Osteocyte (in vitro differentiated cells): ENCODE results near the gene PIGB. TPM values are rescaled to one million over a fixed set of nuclear protein-coding genes. Genes with fewer than 3 reads are reported as not detected.
A peak's percentile ranks its signal among the peaks of the same experiment; 100 is the strongest.
"Not testable (repeated sequence)": the region's sequence is repeated elsewhere in the genome, so short reads cannot be mapped to it uniquely, and the experiment has no call there.

Experiments used
- DNase-seq: peaks from one replicate; pipeline ENCODE4 v3.0.0; 2021; ENCODE audit warnings: mixed read lengths; ENCODE audit not compliant: unreplicated experiment; ENCODE audit errors: extremely low spot score
- H3K27ac Mint-ChIP-seq: one replicate; pipeline ENCODE4 v1.8.0; 2021; ENCODE audit warnings: mild to moderate bottlenecking, mixed read lengths; ENCODE audit not compliant: unreplicated experiment
- H3K27me3 Mint-ChIP-seq: one replicate; pipeline ENCODE4 v1.8.0; 2021; ENCODE audit warnings: mixed read lengths; ENCODE audit not compliant: unreplicated experiment
- H3K36me3 Mint-ChIP-seq: one replicate; pipeline ENCODE4 v1.8.0; 2021; ENCODE audit warnings: mixed read lengths; ENCODE audit not compliant: unreplicated experiment
- H3K4me1 Mint-ChIP-seq: one replicate; pipeline ENCODE4 v1.8.0; 2021; ENCODE audit warnings: mixed read lengths; ENCODE audit not compliant: unreplicated experiment
- H3K4me3 Mint-ChIP-seq: one replicate; pipeline ENCODE4 v1.8.0; 2021; ENCODE audit warnings: mild to moderate bottlenecking, moderate library complexity, mixed read lengths; ENCODE audit not compliant: unreplicated experiment
- H3K9me3 Mint-ChIP-seq: one replicate; pipeline ENCODE4 v1.8.0; 2021; ENCODE audit warnings: mixed read lengths; ENCODE audit not compliant: unreplicated experiment
- CTCF ChIP-seq: fragments of 200-600 bp; sonication (generic); IDR thresholded peaks from 2 replicates; pipeline ENCODE4 v1.5.0; 2021; ENCODE audit warnings: antibody characterized with exemption, mild to moderate bottlenecking, moderate library complexity
- total RNA-seq: library from RNA; stranded (reverse); gene quantifications from 2 replicates; pipeline ENCODE4 v1.2.1, GENCODE V29; 2021

The PIGB gene
- total RNA-seq, 1 donor from 2014 or later: 15.9 TPM

- H3K27ac Mint-ChIP-seq: no peak overlapping the region
- H3K4me3 Mint-ChIP-seq: no peak overlapping the region
- H3K9me3 Mint-ChIP-seq: no peaks in the 10 kb centered on the region
- TF ChIP-seq CTCF: no peak
- DNase-seq: no peak
- H3K27me3 Mint-ChIP-seq: no peaks in the 10 kb centered on the region
- H3K36me3 Mint-ChIP-seq: no peaks in the 10 kb centered on the region
- peaks cover 18% of the 10 kb centered on the region for H3K4me1 Mint-ChIP-seq
Observed at GRCh38 chr15:55283379-55284147, 35.5 kb upstream of the PIGB start.

GRCh38 chr15:55284426-55284825, 34.6 kb upstream of the PIGB start:
- H3K27me3 Mint-ChIP-seq: no peaks in the 10 kb centered on the region
- no peak for DNase-seq
- H3K27ac Mint-ChIP-seq: no peak overlapping the region
- H3K9me3 Mint-ChIP-seq: no peaks in the 10 kb centered on the region
- no peak for TF ChIP-seq CTCF
- no peaks in the 10 kb centered on the region for H3K36me3 Mint-ChIP-seq
- peaks cover 23% of the 10 kb centered on the region for H3K4me1 Mint-ChIP-seq
- H3K4me3 Mint-ChIP-seq: no peak overlapping the region

- not testable (repeated sequence) for H3K36me3 Mint-ChIP-seq, H3K9me3 Mint-ChIP-seq, H3K27ac Mint-ChIP-seq, H3K4me3 Mint-ChIP-seq, DNase-seq, H3K27me3 Mint-ChIP-seq
- peaks cover 22% of the 10 kb centered on the region for H3K4me1 Mint-ChIP-seq
Observed at GRCh38 chr15:55286442-55287189, 32.4 kb upstream of the PIGB start.

- H3K4me3 Mint-ChIP-seq: peak overlapping the region; percentile 42
- peak overlapping the region; percentile 86 for H3K27ac Mint-ChIP-seq
- TF ChIP-seq CTCF: no peak
- H3K27me3 Mint-ChIP-seq: no peaks in the 10 kb centered on the region
- H3K4me1 Mint-ChIP-seq: peaks cover 11% of the 10 kb centered on the region
- H3K36me3 Mint-ChIP-seq: no peaks in the 10 kb centered on the region
- no peaks in the 10 kb centered on the region for H3K9me3 Mint-ChIP-seq
- no peak for DNase-seq
Observed at GRCh38 chr15:55288006-55288717, 30.9 kb upstream of the PIGB start.

GRCh38 chr15:55289011-55289745, 29.8 kb upstream of the PIGB start:
- no peaks in the 10 kb centered on the region for H3K36me3 Mint-ChIP-seq
- H3K27me3 Mint-ChIP-seq: no peaks in the 10 kb centered on the region
- TF ChIP-seq CTCF: no peak
- H3K4me3 Mint-ChIP-seq: peak overlapping the region; percentile 86
- peak overlapping the region; percentile 86 for H3K27ac Mint-ChIP-seq
- H3K9me3 Mint-ChIP-seq: no peaks in the 10 kb centered on the region
- H3K4me1 Mint-ChIP-seq: peaks cover 11% of the 10 kb centered on the region
- DNase-seq: no peak
